HG03571 (cell line): ENCODE measurements around the gene CYB561D2.
A peak's percentile ranks its signal among the peaks of the same experiment; 100 is the strongest.
"Not testable (repeated sequence)": the region's sequence is repeated elsewhere in the genome, so short reads cannot be mapped to it uniquely, and the experiment has no call there.

Experiments
- ATAC-seq: cut with Tn5 transposase; IDR thresholded peaks from one replicate; pipeline ENCODE4 v1.9.1; 2021; ENCODE audit not compliant: unreplicated experiment

Gene CYB561D2

DNA sequence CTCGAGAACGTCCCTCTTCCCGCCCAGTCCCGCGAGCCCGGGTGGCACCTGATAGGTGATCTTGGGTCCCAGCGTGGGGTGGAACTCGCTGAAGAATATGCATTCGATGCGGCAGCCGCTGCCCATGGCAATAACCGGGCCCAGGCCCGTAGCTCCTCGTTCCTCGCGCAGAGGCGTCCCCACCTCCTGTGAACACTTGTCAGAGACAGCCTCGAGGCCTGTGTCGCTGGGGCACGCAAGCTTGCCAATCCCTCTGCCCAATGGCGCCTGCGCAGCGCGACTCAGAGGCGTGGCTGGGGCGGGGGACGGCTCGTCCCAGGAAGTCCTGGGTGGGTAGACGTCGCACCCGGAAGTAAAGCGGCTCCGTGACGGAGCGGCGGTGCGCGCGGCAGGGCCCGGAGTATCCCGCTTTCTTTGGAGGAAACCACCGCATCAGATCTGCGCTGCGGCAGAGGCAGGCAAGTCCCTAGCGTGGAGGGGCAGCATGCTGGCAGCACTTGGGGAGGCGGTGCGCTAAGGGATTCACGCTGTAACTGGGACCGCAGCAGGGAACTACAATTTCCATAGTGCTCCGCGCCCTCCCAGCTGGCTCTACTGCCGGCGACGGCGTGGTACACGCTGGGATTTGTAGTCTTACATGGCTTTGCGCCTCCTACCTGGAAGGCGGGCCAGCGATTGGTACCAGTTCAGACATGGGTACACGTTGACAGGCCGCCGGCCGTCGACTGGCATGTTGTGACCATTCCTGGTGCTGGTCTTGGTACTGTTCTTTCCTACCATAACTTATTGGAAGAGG lies at the start of gene CYB561D2, which contains the start of gene NPRL2:
Gene CYB561D2 (plus strand): TSS at position 336 of the 796 bp plus-strand sequence. CDS start 572 bp downstream, outside the sequence.
Gene NPRL2 (minus strand): TSS at position 249 of the 796 bp plus-strand sequence. CDS start 123 bp downstream, at position 126.
- peak; percentile 76 for ATAC-seq

DNA sequence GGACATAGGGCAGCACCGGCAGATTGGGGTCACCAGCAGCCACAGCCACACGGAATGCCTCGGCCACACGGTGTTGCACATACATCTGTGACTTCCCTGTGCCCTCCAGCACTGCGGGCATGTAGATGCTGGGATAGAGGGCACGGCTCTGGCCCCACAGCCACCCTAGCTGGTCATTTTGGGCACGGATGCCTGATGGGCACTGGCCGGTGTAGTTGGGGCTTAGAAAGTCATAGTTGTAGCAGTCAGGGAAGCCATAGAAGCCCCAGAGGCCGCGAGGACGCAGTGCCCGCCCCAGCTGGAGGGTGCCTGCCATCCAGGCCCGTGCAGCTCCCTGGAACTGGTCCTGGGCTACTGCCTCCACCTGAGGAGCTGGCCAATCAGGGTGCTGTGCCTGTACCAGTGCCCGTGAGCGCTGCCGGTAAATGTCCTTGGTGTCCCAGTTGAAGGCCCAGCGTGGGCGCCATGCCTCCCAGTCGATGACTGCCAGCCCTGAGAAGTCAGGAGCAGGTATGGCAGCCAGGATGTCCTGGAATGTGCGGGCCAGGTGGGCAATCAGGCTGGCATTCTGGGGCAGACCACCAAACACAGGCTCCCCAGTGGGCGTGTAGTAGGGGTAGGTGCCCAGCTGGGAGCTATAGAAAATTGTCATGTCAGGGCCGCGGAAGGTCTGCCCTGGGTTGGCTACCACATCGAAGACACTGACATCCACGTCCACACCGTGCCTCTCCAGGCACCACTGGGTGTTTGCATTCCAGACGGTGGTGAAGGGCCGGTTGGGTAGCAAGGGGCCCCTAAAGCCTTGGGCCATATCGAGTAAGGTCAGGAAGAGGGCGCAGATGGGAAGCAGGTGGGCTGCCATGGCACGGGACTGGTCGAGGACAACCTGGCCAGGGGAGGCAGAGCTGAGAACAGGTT lies 48.3 kb upstream of the CYB561D2 start:
- ATAC-seq = no peak

DNA sequence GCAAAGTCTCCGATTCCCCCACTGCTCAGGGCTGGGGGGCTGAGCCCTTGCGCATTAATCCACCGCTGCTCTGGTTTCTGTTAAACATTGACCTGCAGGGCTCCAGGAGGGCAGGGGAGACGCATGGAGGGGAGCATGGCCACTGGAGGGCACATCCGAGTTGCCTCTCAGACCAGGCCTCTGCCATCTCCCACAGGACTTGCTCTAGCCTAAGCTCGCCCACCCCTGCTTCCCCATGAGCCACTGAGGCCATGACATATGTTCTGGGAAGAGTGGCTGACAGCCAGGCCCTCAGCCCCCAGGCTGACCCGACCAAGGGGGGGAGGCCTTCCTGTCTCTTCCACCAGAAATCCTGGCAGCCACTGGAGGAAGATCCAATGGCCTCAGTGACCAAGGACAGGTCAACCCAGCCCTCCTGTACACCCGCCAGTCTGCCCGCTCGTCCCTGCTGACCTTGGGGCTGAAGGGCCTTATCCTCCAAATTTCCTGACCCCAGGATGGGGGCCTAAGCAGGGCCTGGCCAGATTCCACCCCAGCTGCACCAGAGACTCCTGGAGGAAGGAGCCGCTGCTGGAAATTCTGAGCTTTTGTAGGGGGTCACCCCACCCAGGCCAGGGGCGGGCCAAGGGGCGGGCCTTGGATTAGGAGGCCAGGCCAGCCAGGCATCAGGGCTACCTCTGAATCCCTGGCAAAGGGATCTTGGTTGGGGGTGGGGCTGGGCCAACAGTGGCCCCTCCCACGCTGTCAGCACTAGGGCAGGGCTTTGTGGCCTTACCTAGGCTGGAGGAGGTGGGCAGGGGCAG lies 47.4 kb upstream of the CYB561D2 start, which contains the start of gene HYAL1:
Gene HYAL1 (minus strand): TSS at position 562 of the 803 bp plus-strand sequence. CDS start 618 bp downstream, outside the sequence.
- ATAC-seq = no peak

DNA sequence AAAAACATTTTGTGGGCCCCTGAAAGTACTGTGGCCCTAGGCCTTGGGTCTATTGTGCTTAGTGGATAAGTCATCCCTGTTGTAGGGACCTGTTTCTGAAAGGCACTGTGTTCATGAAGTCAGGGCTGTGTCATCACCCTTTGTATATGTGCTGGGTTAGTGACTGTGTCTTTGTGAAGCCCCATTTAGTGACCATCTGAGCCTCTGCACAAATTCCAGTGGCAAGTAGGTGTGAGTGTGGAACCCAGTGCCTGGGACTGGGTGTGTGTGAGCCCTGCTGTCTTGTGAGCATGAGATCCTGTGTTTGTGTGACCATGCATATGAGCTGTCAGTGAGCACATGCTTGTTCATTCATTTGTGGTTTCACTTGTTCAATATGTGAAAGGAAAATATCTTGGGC lies 46.1 kb upstream of the CYB561D2 start:
- no peak for ATAC-seq

DNA sequence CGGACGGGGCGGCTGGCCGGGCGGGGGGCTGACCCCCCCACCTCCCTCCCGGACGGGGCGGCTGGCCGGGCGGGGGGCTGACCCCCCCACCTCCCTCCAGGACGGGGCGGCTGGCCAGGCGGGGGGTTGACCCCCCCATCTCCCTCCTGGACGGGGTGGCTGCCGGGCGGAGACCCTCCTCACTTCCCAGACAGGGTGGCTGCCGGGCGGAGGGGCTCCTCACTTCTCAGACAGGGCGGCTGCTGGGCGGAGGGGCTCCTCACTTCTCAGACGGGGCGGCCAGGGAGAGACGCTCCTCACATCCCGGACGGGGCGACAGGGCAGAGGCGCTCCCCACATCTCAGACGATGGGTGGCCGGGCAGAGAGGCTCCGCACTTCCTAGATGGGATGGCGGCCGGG lies 38.6 kb upstream of the CYB561D2 start:
- not testable (repeated sequence) for ATAC-seq

- ATAC-seq = no peak
Measured at GRCh38 chr3:50314342-50314741, 36.3 kb upstream of the CYB561D2 start.

GRCh38 chr3:50314816-50315215 lies 35.8 kb upstream of the CYB561D2 start:
- ATAC-seq = no peak

- ATAC-seq = no peak
Measured at GRCh38 chr3:50316657-50317242, 33.9 kb upstream of the CYB561D2 start.

GRCh38 chr3:50317300-50317699 lies 33.4 kb upstream of the CYB561D2 start:
- ATAC-seq = no peak

- ATAC-seq = no peak
Measured at GRCh38 chr3:50318163-50318562, 32.5 kb upstream of the CYB561D2 start.

DNA sequence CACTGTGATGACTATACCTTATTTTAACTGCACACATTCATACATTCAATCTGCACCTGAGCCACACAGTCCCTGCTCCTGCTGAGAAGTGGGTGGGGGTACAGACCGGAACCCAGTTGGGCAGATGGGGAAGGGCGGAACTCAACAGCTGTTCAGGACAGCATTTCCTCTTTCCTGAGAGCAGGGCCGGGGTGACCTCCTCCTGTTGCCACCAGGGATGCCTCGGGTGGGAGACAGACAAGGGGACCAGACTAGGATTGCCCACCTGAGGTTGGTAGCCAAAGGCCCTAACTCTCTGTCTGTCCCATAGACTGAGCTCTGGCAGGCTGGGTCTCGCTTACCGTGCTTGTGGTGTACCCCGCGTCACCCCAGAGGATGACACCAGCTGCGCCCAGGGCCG lies 32.0 kb upstream of the CYB561D2 start:
- ATAC-seq = no peak

- no peak for ATAC-seq
Measured at GRCh38 chr3:50319181-50319893, 31.3 kb upstream of the CYB561D2 start.

- ATAC-seq = no peak
Measured at GRCh38 chr3:50319894-50320625, 30.6 kb upstream of the CYB561D2 start.

- peak; percentile 39 for ATAC-seq
Measured at GRCh38 chr3:50320853-50321335, 29.8 kb upstream of the CYB561D2 start.

DNA sequence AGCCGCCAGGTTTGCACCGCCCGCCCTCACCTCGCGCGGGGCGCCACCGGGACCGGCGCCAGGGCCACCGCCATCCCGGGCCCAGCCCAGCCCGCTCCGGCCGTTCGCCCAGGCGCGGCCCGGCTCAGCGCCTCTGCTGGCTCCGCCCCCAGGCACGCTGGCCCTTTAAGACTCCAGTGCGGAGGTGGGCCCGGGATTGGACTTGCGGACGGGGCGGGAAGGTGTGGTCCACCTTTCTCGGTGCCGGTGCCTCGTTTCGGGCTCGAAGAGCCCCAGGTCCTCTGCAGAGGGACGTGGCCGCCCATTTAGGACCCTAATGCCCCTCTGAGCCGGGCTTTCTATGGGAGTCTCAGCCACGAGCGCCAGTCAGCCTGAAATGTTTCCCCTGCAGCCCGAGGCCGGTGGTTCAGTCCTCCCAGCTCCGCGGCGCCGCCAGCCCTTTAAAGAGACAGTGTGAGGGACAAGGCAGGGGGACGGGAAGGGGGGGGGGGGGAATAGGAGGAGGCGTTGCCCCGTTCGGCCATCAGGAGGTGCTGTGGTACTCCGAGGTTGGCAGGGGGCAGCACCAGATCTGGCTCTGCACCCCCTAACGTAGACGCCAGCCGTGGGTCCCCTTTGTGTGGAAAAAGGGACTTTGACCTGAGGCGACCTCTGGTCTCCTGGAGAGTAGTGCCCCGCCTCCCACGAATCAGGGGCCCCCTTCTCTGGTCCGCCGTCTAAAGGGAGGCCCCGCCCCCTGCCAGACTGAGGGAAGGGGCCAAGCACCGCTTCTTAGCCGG lies 29.1 kb upstream of the CYB561D2 start:
- peak; percentile 70 for ATAC-seq

DNA sequence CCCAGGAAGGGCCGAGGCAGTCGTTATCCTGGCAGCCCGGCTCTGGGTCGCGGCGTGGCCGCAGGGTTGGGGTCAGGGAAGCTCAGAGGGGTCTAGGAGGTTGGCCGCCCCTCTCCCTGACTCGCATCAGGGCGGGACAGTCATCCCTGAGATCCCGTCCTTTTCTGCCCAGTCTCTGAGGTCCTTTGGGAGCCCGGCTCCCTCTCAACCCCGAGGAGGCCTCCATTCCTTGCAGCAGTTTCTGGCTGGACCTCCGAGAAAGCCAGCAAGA lies 28.6 kb upstream of the CYB561D2 start:
- ATAC-seq = no peak

- no peak for ATAC-seq
Measured at GRCh38 chr3:50322386-50323091, 28.1 kb upstream of the CYB561D2 start, which contains the start of gene HYAL2. TSS of gene HYAL2 (minus strand) at chr3:50322745. CDS start at chr3:50320489, 2,256 bp downstream.
